LHCN-M2 (cell line): ENCODE data around the gene ZNF277. TPM values are rescaled to one million over a fixed set of nuclear protein-coding genes. Genes with fewer than 3 reads are reported as not detected.

ENCODE experiments used
- DNase-seq: peaks from one replicate; pipeline ENCODE4 v3.0.0-alpha.2; 2012; ENCODE audit warnings: low read depth
- total RNA-seq: library from RNA; depleted of rRNA; stranded (reverse); fragments of >200 nt; gene quantifications from 2 replicates; pipeline ENCODE4 v1.2.3, GENCODE V29; 2014

The ZNF277 gene
- total RNA-seq, 1 experiment from 2014 or later, result 23.8 TPM

DNA sequence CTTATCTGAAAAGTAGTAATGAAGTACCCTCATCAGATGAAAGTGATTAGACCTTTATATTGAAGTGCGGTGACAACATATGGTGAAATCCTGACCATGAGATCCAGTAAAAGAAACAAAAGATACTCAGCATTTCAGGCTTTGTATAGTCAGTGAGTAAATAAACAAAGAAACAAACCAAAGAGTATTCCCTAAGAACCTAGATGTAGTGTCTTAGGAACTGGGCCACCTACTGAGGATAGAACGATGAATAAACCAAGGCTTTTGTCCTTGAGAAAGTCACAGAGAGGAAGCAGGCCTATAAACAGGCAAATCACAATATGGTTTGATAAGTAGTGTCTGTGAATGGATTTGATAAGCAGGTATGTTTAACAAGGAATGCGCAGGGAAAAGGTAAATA is 46.2 kb downstream of the ZNF277 start:
- DNase-seq, result no peak

- no peak for DNase-seq
These were observed 47.7 kb downstream of the ZNF277 start for GRCh38 chr7:112254156-112254555.

- no peak for DNase-seq
These were observed 48.4 kb downstream of the ZNF277 start for GRCh38 chr7:112254709-112255387.

DNA sequence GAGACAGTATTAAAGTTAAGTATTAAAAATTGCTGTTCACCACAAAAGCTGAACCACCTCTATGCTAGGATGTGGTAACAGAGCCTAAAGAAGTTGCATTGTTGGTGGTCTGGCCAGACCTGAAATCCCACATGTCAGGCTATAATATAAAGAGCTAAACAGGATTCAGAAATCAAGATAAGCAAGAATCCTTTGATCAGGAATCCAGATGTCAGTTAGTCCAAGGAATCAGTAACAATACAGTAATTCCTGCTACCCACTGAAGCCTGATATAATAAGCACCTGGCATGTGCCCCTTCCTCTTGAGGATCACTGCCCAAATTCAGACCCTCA is 48.9 kb downstream of the ZNF277 start:
- no peak for DNase-seq

DNA sequence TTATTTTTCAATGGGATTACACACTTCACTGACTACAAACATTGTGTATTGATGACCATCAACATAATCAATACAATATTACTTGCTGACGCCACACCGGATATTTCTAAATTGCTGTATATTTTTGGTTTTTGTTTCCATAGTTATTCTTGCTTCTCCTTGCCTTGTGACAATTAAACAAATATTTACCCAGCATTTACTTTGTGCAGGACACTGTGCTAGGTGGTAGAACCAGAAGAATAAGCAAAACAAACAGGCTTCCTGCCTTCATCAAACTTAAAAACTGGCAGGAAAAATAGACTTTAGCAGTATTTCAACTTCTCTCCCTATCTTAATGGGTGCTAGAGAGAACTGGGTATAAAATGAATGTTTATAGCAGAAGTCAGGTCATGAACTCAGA is 50.6 kb downstream of the ZNF277 start:
- DNase-seq, result no peak

- DNase-seq, result no peak
These were observed 54.4 kb downstream of the ZNF277 start for GRCh38 chr7:112260911-112261310.

DNA sequence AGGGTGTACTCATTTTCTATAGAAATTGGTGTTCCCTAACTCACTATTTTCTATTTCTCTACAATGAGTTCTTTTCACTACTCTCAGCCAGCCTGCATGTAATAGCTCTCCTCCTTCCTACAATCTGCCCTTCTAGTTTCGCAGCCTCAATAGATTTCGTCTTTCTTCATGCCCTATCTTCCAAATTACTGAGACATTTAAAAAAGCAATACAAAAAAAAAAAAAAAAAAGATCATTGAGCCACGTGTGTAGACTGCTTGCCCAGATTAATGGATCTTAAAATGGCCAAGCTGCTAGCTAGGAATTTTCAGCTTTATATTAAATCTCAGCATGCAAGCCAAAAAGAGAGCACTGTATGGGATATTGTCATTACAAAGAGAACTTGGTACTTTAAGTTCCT is 55.5 kb downstream of the ZNF277 start:
- DNase-seq, result no peak

DNA sequence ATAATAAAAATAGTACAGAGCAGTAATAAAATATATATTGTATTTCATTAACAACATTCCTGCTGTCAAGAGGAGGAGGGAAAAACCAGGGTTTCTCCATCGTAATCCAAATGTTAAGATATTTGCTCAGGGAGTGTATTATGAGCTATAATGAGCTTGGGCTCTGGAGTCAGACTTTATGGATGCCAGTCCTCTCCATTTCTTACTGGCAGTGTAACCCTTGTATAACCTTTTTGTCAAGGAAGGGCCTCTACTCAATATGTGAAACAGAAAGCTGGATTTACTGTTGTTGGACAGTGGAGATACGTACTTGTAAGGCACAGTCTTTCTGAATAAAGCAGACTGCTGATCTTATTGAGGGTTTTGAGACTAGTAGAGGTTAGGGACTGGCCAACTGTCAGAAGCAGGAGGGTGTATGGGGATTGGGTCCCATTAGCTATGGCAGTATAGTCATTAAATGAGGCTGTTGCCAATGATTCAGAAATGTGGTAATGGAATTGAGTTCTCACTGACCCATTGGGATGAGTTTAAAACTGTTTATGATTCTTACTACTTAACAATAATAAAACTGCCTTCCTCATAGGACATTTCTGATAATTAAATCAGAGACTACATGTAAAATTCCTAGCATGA is 56.5 kb downstream of the ZNF277 start:
- DNase-seq, result no peak

DNA sequence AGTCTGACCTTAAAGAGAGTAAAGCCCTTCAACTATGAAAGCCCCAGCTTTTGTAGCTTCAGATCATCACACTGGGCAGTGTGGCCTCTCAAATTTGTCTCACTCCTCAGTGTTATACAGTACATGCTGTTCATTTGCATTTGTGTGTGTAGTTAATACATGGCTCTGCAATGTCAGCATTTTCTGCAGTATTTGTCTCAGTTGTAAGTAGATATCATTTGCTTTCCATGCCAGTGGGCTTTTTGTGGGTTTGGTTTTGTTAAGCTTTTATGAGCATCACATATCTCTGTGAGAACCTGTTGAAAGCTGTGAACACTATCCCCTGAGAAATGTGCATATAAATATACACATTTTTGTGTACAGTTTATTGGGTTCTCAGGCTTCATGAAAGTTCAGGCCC is 57.0 kb downstream of the ZNF277 start:
- DNase-seq, result no peak

GRCh38 chr7:112266141-112266540 is 59.6 kb downstream of the ZNF277 start:
- DNase-seq, result no peak

GRCh38 chr7:112266595-112267270 is 60.2 kb downstream of the ZNF277 start:
- DNase-seq, result peak; percentile 66

- no peak for DNase-seq
These were observed 61.6 kb downstream of the ZNF277 start for GRCh38 chr7:112267944-112268691.

GRCh38 chr7:112271162-112271561 is 64.7 kb downstream of the ZNF277 start:
- no peak for DNase-seq

- peak; percentile 19 for DNase-seq
These were observed 66.5 kb downstream of the ZNF277 start for GRCh38 chr7:112272921-112273561.

GRCh38 chr7:112279042-112279441 is 72.5 kb downstream of the ZNF277 start:
- no peak for DNase-seq

GRCh38 chr7:112280267-112280666 is 73.8 kb downstream of the ZNF277 start:
- DNase-seq, result no peak

- DNase-seq, result no peak
These were observed 76.1 kb downstream of the ZNF277 start for GRCh38 chr7:112282476-112283188.

- DNase-seq, result no peak
These were observed 77.0 kb downstream of the ZNF277 start for GRCh38 chr7:112283382-112283910.

- peak; percentile 49 for DNase-seq
These were observed 80.0 kb downstream of the ZNF277 start for GRCh38 chr7:112286250-112287086.

GRCh38 chr7:112288301-112288700 is 81.8 kb downstream of the ZNF277 start:
- DNase-seq, result no peak
